ENCODE measurements around the gene UGT1A10. TPM values are rescaled to one million over a fixed set of nuclear protein-coding genes. Genes with fewer than 3 reads are reported as not detected.

Gene UGT1A10
- total and polyA plus RNA-seq, 2 donors (not counting 3 experiments of a cell fraction or from before 2014, with no cell fraction given) = not detected

DNA sequence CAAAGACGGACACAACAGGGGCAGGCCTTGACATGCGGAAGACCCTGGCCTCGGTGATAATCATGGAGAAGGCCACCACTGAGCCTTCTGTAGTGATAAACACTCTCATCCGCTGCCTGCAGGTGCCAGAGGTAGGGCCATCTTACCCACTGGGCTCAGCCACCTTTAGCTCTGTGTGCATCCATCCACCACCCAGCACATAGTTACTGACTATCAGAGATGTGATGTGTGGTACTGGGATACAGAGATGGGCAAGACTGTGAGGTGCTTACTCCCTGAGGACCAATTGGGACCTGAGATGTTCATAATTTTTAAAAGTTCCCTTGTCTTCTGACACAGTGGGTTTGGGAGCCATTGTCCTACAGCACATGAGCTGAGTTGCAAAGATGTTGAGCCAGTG lies 143.5 kb downstream of the UGT1A10 start:
- ChIA-PET CTCF (no interaction called here), POLR2A (no interaction called here)
- no peaks in the 10 kb centered on the region for H3K27me3 ChIP-seq (ENCODE audit: control insufficient read depth in 2 of 2, insufficient read depth in 2 of 2, low read length in 2 of 2)
- no peak overlapping the region for H3K9ac ChIP-seq (replicated peaks; ENCODE audit: extremely low read depth, insufficient read depth, low read length)
- TF ChIP-seq POLR2AphosphoS5 (IDR thresholded peaks at IDR 0.05; ENCODE audit: insufficient read depth, low read depth, low read length) (no peak), MYC (IDR thresholded peaks at IDR 0.05; ENCODE audit: low read depth, low read length) (no peak), EZH2 (IDR thresholded peaks at IDR 0.05; ENCODE audit: borderline replicate concordance, low read depth, low read length, severe bottlenecking) (no peak), GATA2 (IDR thresholded peaks at IDR 0.05; ENCODE audit: insufficient read depth, insufficient read length, low read depth, low read length) (no peak)
- TF ChIP-seq, protein P1, sequence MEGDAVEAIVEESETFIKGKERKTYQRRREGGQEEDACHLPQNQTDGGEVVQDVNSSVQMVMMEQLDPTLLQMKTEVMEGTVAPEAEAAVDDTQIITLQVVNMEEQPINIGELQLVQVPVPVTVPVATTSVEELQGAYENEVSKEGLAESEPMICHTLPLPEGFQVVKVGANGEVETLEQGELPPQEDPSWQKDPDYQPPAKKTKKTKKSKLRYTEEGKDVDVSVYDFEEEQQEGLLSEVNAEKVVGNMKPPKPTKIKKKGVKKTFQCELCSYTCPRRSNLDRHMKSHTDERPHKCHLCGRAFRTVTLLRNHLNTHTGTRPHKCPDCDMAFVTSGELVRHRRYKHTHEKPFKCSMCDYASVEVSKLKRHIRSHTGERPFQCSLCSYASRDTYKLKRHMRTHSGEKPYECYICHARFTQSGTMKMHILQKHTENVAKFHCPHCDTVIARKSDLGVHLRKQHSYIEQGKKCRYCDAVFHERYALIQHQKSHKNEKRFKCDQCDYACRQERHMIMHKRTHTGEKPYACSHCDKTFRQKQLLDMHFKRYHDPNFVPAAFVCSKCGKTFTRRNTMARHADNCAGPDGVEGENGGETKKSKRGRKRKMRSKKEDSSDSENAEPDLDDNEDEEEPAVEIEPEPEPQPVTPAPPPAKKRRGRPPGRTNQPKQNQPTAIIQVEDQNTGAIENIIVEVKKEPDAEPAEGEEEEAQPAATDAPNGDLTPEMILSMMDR (IDR thresholded peaks at IDR 0.05; ENCODE audit: extremely low read depth in 1 of 2, insufficient read depth in 1 of 2, low read depth in 1 of 2, low read length in 2 of 2) = no peak
- TF ChIP-seq, protein P2, sequence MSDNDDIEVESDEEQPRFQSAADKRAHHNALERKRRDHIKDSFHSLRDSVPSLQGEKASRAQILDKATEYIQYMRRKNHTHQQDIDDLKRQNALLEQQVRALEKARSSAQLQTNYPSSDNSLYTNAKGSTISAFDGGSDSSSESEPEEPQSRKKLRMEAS (IDR thresholded peaks at IDR 0.05; ENCODE audit: insufficient read depth, insufficient read length) = no peak
- H3K9me1 ChIP-seq (replicated peaks; ENCODE audit: control insufficient read depth, extremely low read depth, insufficient read depth, low read length) = no peaks in the 10 kb centered on the region
- no peak overlapping the region for H3K4me3 ChIP-seq (replicated peaks in 1 of 3; ENCODE audit: insufficient read depth in 1 of 3, low read depth in 1 of 3, low read length in 3 of 3)
- intact Hi-C loops (cut with micrococcal nuclease) = no loop called here
- no TSS peak for BruUV-seq (replicated peaks)
- dilution Hi-C loops (cut with MboI; ENCODE audit: extremely low pct_ligation_motif_present, low sequenced_read_pairs) = no loop called here
- no peak overlapping the region for H3K4me2 ChIP-seq (ENCODE audit: insufficient read depth, low read length)
- H4K20me1 ChIP-seq (replicated peaks; ENCODE audit: control insufficient read depth, extremely low read depth, insufficient read depth, low read length) = no peaks in the 10 kb centered on the region
- no peaks in the 10 kb centered on the region for H3K9me3 ChIP-seq (replicated peaks; ENCODE audit: control insufficient read depth, insufficient read depth, low read length)
- H3K36me3 ChIP-seq (ENCODE audit: control insufficient read depth in 2 of 2, extremely low read depth in 1 of 2, insufficient read depth in 2 of 2, low read length in 2 of 2) = no peaks in the 10 kb centered on the region
- H3K4me1 ChIP-seq (ENCODE audit: control insufficient read depth, extremely low read depth, insufficient read depth, low read length) = no peaks in the 10 kb centered on the region
- H2AFZ ChIP-seq (ENCODE audit: low read depth, low read length) = no peak overlapping the region
- no peak overlapping the region for H3K27ac ChIP-seq (ENCODE audit: insufficient read depth, low read depth, low read length)
- DNase-seq (ENCODE audit: low read depth, low spot score) (no peak), FAIRE-seq (no peak)
- H3K79me2 ChIP-seq (ENCODE audit: control insufficient read depth, insufficient read depth, low read length) = no peaks in the 10 kb centered on the region
